ENCODE data around the gene CD300A.

DNA sequence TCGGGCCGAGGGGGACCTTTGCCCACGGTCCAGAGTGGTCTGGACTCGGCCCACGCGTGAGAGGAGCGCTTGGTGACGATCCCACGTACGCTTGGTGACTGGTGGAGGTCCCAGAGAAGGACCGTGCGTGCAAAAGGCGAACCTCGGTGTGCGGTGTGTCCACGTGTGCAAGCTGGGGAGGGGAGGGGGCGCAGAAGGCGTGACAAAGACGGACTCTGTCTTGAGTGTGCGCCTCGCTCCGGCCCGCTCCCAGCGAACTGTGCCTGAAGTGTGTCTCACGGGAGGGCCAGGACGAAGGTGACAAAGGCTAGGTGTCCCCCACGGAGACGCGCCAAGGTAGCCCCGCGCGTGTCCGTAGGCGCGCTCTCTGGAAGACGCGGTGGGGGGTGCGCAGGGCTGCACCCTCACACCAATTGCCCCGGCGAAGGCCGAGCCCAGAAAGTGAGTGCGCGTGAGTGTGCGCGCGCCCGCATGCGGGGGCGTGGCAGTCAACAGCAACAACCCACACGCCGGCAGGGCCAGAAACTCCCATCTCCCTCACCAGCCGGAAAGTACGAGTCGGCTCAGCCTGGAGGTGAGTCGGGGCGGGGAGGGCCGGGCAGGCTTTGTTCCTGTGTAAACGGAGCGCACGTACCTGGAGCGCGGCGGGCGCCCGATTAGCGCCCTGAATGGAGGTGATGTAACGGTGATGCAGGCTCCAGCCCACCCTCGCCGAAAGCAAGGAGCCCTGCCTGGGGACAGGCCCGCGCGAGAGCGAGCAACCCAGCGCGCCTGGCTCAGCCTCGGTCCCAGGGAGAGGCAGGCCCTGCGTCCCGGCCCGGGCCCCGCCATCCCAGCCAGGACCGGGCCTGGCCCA is 34.6 kb upstream of the CD300A start, which contains the start of gene GPRC5C:
- TF ChIP-seq, protein P1, sequence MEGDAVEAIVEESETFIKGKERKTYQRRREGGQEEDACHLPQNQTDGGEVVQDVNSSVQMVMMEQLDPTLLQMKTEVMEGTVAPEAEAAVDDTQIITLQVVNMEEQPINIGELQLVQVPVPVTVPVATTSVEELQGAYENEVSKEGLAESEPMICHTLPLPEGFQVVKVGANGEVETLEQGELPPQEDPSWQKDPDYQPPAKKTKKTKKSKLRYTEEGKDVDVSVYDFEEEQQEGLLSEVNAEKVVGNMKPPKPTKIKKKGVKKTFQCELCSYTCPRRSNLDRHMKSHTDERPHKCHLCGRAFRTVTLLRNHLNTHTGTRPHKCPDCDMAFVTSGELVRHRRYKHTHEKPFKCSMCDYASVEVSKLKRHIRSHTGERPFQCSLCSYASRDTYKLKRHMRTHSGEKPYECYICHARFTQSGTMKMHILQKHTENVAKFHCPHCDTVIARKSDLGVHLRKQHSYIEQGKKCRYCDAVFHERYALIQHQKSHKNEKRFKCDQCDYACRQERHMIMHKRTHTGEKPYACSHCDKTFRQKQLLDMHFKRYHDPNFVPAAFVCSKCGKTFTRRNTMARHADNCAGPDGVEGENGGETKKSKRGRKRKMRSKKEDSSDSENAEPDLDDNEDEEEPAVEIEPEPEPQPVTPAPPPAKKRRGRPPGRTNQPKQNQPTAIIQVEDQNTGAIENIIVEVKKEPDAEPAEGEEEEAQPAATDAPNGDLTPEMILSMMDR (IDR thresholded peaks at IDR 0.05 in 2 of 3, conservative IDR thresholded peaks at IDR 0.05 in 1 of 3; ENCODE audit: borderline replicate concordance in 1 of 3, insufficient read depth in 1 of 3, low read depth in 2 of 3, low read length in 2 of 3): no peak
- TF ChIP-seq EZH2 (IDR thresholded peaks at IDR 0.05) (no peak), POLR2AphosphoS5 (IDR thresholded peaks at IDR 0.05; ENCODE audit: low read depth, low read length) (peak; percentile 89), POLR2A (IDR thresholded peaks at IDR 0.05; ENCODE audit: borderline replicate concordance, extremely low read depth, insufficient read depth, insufficient read length) (peak; percentile 70), ZNF274 (IDR thresholded peaks at IDR 0.05; ENCODE audit: low read depth, low read length) (no peak), SIN3A (IDR thresholded peaks at IDR 0.05; ENCODE audit: low read depth) (peak; percentile 93), YY1 (IDR thresholded peaks at IDR 0.05; ENCODE audit: extremely low read depth, insufficient replicate concordance, low read depth, low read length) (no peak)
- TF ChIP-seq, protein P2, sequence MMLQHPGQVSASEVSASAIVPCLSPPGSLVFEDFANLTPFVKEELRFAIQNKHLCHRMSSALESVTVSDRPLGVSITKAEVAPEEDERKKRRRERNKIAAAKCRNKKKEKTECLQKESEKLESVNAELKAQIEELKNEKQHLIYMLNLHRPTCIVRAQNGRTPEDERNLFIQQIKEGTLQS (IDR thresholded peaks at IDR 0.05): no peak
- TF ChIP-seq, protein P3, sequence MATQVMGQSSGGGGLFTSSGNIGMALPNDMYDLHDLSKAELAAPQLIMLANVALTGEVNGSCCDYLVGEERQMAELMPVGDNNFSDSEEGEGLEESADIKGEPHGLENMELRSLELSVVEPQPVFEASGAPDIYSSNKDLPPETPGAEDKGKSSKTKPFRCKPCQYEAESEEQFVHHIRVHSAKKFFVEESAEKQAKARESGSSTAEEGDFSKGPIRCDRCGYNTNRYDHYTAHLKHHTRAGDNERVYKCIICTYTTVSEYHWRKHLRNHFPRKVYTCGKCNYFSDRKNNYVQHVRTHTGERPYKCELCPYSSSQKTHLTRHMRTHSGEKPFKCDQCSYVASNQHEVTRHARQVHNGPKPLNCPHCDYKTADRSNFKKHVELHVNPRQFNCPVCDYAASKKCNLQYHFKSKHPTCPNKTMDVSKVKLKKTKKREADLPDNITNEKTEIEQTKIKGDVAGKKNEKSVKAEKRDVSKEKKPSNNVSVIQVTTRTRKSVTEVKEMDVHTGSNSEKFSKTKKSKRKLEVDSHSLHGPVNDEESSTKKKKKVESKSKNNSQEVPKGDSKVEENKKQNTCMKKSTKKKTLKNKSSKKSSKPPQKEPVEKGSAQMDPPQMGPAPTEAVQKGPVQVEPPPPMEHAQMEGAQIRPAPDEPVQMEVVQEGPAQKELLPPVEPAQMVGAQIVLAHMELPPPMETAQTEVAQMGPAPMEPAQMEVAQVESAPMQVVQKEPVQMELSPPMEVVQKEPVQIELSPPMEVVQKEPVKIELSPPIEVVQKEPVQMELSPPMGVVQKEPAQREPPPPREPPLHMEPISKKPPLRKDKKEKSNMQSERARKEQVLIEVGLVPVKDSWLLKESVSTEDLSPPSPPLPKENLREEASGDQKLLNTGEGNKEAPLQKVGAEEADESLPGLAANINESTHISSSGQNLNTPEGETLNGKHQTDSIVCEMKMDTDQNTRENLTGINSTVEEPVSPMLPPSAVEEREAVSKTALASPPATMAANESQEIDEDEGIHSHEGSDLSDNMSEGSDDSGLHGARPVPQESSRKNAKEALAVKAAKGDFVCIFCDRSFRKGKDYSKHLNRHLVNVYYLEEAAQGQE (IDR thresholded peaks at IDR 0.05; ENCODE audit: low read depth): no peak
